ENCODE results near the gene PTP4A1.

- TF ChIP-seq RFX5 (IDR thresholded peaks at IDR 0.05; ENCODE audit: low read depth, low read length) (no peak), CTCF (conservative IDR thresholded peaks at IDR 0.05; ENCODE audit: low read depth, low read length) (no peak), USF2 (IDR thresholded peaks at IDR 0.05; ENCODE audit: low read depth, low read length) (no peak), POLR2A (IDR thresholded peaks at IDR 0.05; ENCODE audit: low read depth, low read length) (no peak), NFE2L2 (IDR thresholded peaks at IDR 0.05; ENCODE audit: low read depth, low read length) (no peak), MAFK (IDR thresholded peaks at IDR 0.05; ENCODE audit: low read depth, low read length) (no peak), SMC3 (IDR thresholded peaks at IDR 0.05; ENCODE audit: low read depth, low read length) (no peak), FOS (IDR thresholded peaks at IDR 0.05; ENCODE audit: low read depth, low read length) (no peak), MAZ (IDR thresholded peaks at IDR 0.05; ENCODE audit: borderline replicate concordance, low read depth, low read length) (no peak), CEBPB (IDR thresholded peaks at IDR 0.05; ENCODE audit: low read depth, low read length) (no peak)
Measured at GRCh38 chr6:63530991-63531390, 41.3 kb upstream of the PTP4A1 start.
